ENCODE data around the gene C12orf76. TPM values are rescaled to one million over a fixed set of nuclear protein-coding genes. Genes with fewer than 3 reads are reported as not detected.

Gene C12orf76
- total and polyA plus RNA-seq, 2 of the 13 experiments (the other 11 are each of a cell fraction or from before 2014, with no cell fraction given), result 15.8 to 38.4 TPM

GRCh38 chr12:110073049-110073831 lies 24.9 kb upstream of the C12orf76 start:
- H3K4me2 ChIP-seq (ENCODE audit: low read depth, low read length), result peak overlapping the region; percentile 45
- no peak for FAIRE-seq
- peak; percentile 61 for ATAC-seq
- H3K4me1 ChIP-seq (ENCODE audit: insufficient read depth, low read length), result peaks cover 34% of the 10 kb centered on the region
- no peak overlapping the region for H3K27ac ChIP-seq (ENCODE audit: extremely low read length, insufficient read depth, low read length)
- H3K9me3 ChIP-seq (ENCODE audit: low read length), result no peaks in the 10 kb centered on the region
- no peaks in the 10 kb centered on the region for H3K36me3 ChIP-seq (replicated peaks in 1 of 2; ENCODE audit: control insufficient read depth in 1 of 2, insufficient read depth in 2 of 2, low read length in 2 of 2)
- DNase-seq (ENCODE audit: low spot score), result no peak
- no peaks in the 10 kb centered on the region for H3K79me2 ChIP-seq (ENCODE audit: insufficient read depth, low read length)
- H3K4me3 ChIP-seq (replicated peaks in 1 of 3; ENCODE audit: insufficient read depth in 1 of 3, low read depth in 2 of 3, low read length in 3 of 3), result peak overlapping the region in 2 of 3 experiments; percentile 17 to 53; a peak in 3 of 6 replicates
- ChIA-PET POLR2A (interaction anchor here (1.0 to 1.9 kb wide), 5 partner anchors 13 to 25 kb away, joined by 4 to 8 read pairs (median 5); no protein-coding TSS in a partner anchor), CTCF (ENCODE audit: low intra/inter-chr PET ratio, low total read pairs) (no interaction called here)
- in situ Hi-C loops (cut with HindIII; ENCODE audit: extremely low pct_ligation_motif_present, low pct_unique_long_range_greater_than_20kb), result no loop called here
- H3K9ac ChIP-seq (ENCODE audit: insufficient read depth, low read depth, low read length), result 0 out of 2 replicates have a peak overlapping the region, but pooled peaks have one; percentile 4
- 62% methylated on average over 14 of the region's 19 CpGs for WGBS (ENCODE audit: low lambda C conversion rate)
- no peaks in the 10 kb centered on the region for H4K20me1 ChIP-seq (ENCODE audit: insufficient read depth, low read length)
- BruUV-seq (replicated peaks), result no TSS peak
- no peaks in the 10 kb centered on the region for H3K27me3 ChIP-seq (ENCODE audit: control insufficient read depth in 1 of 2, insufficient read depth in 2 of 2, low read length in 2 of 2)
- intact Hi-C loops (cut with micrococcal nuclease; ENCODE audit: unreplicated experiment), result no loop called here
- TF ChIP-seq GATAD2A (CRISPR knock-in tag; IDR thresholded peaks at IDR 0.05), result 0 out of 2 replicates have a peak, but pooled peaks have one; percentile 5
- TF ChIP-seq, protein P1, sequence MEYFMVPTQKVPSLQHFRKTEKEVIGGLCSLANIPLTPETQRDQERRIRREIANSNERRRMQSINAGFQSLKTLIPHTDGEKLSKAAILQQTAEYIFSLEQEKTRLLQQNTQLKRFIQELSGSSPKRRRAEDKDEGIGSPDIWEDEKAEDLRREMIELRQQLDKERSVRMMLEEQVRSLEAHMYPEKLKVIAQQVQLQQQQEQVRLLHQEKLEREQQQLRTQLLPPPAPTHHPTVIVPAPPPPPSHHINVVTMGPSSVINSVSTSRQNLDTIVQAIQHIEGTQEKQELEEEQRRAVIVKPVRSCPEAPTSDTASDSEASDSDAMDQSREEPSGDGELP (IDR thresholded peaks at IDR 0.05; ENCODE audit: borderline replicate concordance, low read depth), result peak; percentile 20; the same call in 1 of the 2 replicates
- no peak for TF ChIP-seq SRSF4 (IDR thresholded peaks at IDR 0.05; ENCODE audit: low read depth, low read length, poor library complexity, severe bottlenecking)
- no peak for TF ChIP-seq GABPA (IDR thresholded peaks at IDR 0.05; ENCODE audit: low read depth, low read length)
- TF ChIP-seq GABPA (CRISPR knock-in tag; IDR thresholded peaks at IDR 0.05; ENCODE audit: low read depth), result no peak
- TF ChIP-seq ZNF784 (CRISPR knock-in tag; IDR thresholded peaks at IDR 0.05; ENCODE audit: borderline replicate concordance), result no peak
- TF ChIP-seq FOXA1 (IDR thresholded peaks at IDR 0.05), result no peak
- TF ChIP-seq FOXA1 (CRISPR knock-in tag; IDR thresholded peaks at IDR 0.05), result no peak
- peak; percentile 62 for TF ChIP-seq ZNF687 (CRISPR knock-in tag; IDR thresholded peaks at IDR 0.05)
- TF ChIP-seq, protein P2, sequence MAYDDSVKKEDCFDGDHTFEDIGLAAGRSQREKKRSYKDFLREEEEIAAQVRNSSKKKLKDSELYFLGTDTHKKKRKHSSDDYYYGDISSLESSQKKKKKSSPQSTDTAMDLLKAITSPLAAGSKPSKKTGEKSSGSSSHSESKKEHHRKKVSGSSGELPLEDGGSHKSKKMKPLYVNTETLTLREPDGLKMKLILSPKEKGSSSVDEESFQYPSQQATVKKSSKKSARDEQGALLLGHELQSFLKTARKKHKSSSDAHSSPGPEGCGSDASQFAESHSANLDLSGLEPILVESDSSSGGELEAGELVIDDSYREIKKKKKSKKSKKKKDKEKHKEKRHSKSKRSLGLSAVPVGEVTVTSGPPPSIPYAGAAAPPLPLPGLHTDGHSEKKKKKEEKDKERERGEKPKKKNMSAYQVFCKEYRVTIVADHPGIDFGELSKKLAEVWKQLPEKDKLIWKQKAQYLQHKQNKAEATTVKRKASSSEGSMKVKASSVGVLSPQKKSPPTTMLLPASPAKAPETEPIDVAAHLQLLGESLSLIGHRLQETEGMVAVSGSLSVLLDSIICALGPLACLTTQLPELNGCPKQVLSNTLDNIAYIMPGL (CRISPR knock-in tag; IDR thresholded peaks at IDR 0.05; ENCODE audit: borderline replicate concordance in 1 of 2, low read depth in 1 of 2), result no peak
- TF ChIP-seq NFATC3 (CRISPR knock-in tag; IDR thresholded peaks at IDR 0.05), result no peak
- H2AFZ ChIP-seq (ENCODE audit: low read length), result no peak overlapping the region

Data from HepG2 (cell line).